GM12873 (cell line): Measurements from ENCODE around the gene CLK1.

Experiments used
- TF ChIP-seq, protein P1 (sequence below): IDR thresholded peaks from 2 replicates; pipeline ENCODE4 v1.5.1; 2012; ENCODE audit warnings: low read depth, mild to moderate bottlenecking, moderate library complexity, low read length, control low read depth; ENCODE audit not compliant: insufficient read depth; ENCODE audit errors: missing control alignments

Gene CLK1

DNA sequence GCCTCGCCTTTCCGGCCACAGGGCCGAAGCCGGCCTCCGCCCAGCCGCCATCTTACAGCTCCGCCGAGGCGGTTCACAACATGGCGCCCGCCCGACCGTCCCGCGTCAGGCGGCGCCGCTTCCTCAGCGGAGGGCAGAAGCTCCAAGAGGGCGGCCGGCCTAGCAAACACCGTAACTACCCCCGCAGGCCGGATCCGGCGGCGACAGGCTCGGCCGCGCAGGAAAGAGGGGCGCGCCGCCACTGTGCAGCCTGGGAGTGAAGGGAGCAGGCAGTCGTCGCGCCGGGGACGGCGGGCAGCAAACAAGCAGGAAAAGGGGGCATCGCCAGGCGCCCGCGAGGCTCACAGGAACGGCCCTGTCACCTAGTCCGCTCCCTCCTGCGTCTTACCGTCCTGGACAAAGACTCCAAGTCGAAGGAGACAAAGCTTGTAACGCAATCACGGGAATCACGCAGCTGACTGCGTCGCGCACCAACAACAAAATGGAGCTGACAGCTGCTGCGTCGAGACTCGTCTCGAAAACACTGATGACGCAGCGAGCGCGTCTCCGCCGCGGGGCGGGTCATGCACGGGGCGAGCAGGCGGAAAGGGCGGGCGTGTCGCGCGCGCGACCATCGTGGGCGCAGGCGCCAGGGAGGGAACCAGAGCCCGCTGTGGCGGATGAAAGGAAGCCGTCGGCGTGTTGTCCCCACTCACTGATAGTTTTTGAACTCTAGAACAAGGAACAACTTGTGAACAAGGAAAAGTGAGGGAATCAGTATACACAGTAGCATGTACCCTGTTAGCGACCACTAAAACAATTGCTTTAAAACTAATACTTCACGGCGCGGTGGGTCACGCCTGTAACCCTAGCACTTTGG lies at the start of gene CLK1:
Gene CLK1, minus strand, starts transcription at position 483 of the 859 bp plus-strand sequence. CDS start 2,796 bp downstream, outside the sequence.
- TF ChIP-seq, protein P1, sequence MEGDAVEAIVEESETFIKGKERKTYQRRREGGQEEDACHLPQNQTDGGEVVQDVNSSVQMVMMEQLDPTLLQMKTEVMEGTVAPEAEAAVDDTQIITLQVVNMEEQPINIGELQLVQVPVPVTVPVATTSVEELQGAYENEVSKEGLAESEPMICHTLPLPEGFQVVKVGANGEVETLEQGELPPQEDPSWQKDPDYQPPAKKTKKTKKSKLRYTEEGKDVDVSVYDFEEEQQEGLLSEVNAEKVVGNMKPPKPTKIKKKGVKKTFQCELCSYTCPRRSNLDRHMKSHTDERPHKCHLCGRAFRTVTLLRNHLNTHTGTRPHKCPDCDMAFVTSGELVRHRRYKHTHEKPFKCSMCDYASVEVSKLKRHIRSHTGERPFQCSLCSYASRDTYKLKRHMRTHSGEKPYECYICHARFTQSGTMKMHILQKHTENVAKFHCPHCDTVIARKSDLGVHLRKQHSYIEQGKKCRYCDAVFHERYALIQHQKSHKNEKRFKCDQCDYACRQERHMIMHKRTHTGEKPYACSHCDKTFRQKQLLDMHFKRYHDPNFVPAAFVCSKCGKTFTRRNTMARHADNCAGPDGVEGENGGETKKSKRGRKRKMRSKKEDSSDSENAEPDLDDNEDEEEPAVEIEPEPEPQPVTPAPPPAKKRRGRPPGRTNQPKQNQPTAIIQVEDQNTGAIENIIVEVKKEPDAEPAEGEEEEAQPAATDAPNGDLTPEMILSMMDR = no peak

DNA sequence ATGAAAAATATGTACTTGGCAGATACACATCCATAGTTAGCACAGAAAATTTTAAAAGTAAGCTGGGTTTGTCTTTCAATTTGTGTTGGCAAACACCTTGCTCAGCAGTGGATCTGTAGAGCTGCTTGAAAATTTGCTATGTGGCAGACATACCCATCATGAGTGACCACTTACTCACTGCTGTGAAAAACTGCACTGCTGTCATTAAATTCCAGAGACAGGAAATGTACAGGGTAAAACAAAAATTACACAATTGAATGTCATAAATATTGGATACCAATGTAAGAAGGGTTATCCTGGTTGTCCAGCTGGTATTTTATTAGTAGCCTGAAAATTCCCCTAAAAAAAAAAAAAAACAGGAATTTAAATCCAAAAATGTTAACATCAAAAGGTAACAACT lies 49.2 kb upstream of the CLK1 start:
- TF ChIP-seq, protein P1 = no peak

DNA sequence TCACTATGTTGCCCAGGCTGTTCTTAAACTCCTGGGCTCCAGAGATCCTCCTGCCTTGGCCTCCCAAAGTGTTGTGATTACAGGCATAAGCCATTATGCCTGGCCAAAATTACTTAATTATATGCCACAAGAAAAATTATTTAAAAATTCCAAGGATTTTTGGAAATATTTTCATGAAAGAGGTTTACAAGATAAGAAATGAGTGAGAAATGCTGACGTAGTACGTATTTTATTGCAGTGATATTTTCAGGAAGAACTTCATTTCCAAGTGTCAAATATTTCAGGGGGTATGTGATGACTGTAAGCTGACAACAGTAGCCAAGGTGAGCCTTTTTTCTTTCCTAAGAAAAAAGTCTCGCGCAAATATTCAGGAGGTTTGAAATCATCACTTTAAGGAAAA lies 45.5 kb upstream of the CLK1 start:
- TF ChIP-seq, protein P1 = no peak

DNA sequence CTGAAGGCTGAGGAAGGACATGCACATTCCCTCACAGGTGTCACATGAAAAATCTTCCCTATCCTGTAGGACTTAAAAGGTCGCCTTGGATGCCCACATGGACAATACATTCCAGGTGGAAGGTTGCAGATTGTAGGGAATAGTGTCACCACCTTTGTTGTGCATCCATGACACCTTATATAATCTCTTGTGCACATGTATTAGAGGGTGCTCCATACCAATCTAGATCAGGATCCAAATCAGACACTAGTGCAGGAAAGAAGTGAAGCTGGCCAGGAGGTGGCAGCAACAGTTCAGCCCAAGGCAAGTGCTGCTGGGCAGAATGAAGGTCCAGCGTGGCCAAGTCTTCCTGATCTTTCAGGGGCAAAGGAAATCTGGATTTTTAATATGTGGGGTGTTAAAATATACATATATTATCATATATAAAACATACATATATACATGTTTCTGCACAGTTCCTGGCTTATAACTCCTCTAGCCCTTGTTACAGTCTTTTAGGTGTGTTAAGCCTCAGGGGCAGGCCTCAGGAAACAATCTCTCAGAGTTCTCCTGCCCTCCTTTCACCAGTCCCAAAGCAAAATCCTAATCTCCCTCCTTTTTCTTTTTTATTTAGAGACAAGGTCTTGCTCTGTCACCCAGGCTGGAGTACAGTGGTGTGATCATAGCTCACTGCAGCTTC lies 41.3 kb upstream of the CLK1 start:
- TF ChIP-seq, protein P1 = peak; percentile 73

DNA sequence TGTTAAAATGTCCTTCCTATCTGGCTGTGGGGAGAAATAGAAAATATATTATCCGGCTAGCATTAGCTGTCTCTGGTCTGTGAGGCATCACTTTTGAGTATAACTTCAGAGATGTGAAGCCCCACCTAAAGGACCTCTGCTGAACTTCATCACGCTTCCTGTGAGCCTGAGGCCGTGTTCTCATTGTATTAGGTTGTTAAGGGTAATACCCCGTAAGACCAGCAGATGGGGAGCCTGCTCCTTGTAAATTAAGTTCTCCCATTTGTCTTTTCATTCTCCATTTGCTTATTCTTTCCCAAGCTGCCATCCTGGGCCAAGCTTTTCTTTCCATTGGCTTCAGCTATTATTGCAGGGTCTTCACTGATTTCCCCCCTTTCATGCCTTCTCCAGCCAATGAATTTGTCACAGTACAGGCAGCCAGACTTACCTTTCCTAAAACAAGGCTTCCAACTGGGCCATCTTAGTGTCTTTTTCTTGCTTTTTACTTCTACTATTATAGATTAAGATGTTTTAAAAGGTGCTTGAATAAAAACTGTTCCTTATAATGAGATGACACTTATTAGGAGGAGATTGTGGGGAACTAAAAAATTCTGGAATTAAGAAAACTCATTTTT lies 37.1 kb upstream of the CLK1 start:
- TF ChIP-seq, protein P1 = peak; percentile 84

DNA sequence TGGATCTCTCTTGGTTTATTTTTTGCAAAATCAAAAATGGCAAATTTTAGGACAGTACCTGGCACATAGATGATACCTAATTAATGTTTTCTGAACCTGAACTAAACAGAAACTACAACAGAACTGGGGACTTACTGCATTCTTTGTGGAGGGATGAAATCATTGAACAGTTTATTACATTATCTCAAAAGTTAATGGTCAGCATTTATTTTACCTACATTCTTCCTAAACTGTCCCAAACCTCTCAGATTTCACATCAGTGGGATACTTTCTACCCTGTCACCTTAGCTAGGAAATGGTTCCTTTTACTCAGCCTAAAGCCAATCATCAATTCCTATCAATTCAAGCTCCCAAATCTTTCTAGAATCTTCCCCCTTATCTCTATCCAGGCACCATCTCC lies 35.0 kb upstream of the CLK1 start:
- TF ChIP-seq, protein P1 = no peak
